Caco-2 (cell line): ENCODE data around the gene GRIK4. TPM values are rescaled to one million over a fixed set of nuclear protein-coding genes. Genes with fewer than 3 reads are reported as not detected.

Experiments used
- BruUV-seq: library from RNA; stranded (reverse); fragments of 400-500 nt; replicated peaks from 2 replicates; lab custom pipeline; 2021; lab: Mats Ljungman, UMichigan
- CTCF ChIA-PET: fragments of 300-600 bp; sonication (Branson Sonifier 250); formaldehyde crosslinking; loops from one replicate; lab custom pipeline; 2022; ENCODE audit warnings: antibody characterized with exemption; lab: Charles Lee
- POLR2A ChIA-PET: fragments of 300-600 bp; sonication (Branson Sonifier 250); formaldehyde crosslinking; loops from one replicate; lab custom pipeline; 2022; ENCODE audit warnings: antibody characterized with exemption; lab: Charles Lee
- DNase-seq, 2 experiments: peaks; one replicate each; pipeline versions ENCODE4 v3.0.0 to v3.0.0-alpha.2; 2020 to 2022
- H3K27me3 ChIP-seq: replicated peaks from 2 replicates; pipeline ENCODE4 v1.6.0; 2011; ENCODE audit warnings: low read length; ENCODE audit not compliant: control insufficient read depth, insufficient read depth
- H3K36me3 ChIP-seq: 2 replicates; pipeline ENCODE4 v1.5.1; 2011; ENCODE audit warnings: low read length; ENCODE audit not compliant: control insufficient read depth, insufficient read depth
- H3K4me1 ChIP-seq: fragments of 250-450 bp; sonication (Bioruptor Pico); 2 replicates; pipeline ENCODE4 v1.5.1; 2020; ENCODE audit warnings: mild to moderate bottlenecking
- H3K4me3 ChIP-seq: 2 replicates; pipeline ENCODE4 v1.5.1; 2011; ENCODE audit warnings: low read depth, mild to moderate bottlenecking, control low read depth, low read length
- H3K9me3 ChIP-seq: fragments of 250-450 bp; sonication (Bioruptor Pico); 2 replicates; pipeline ENCODE4 v1.5.1; 2020; ENCODE audit warnings: mild to moderate bottlenecking, moderate library complexity
- H3K27ac Mint-ChIP-seq: one replicate; pipeline ENCODE4 v1.8.0; 2022; ENCODE audit warnings: mixed read lengths; ENCODE audit not compliant: unreplicated experiment
- H3K27me3 Mint-ChIP-seq: one replicate; pipeline ENCODE4 v1.8.0; 2022; ENCODE audit warnings: mixed read lengths; ENCODE audit not compliant: insufficient read depth, unreplicated experiment
- H3K36me3 Mint-ChIP-seq: one replicate; pipeline ENCODE4 v1.8.0; 2022; ENCODE audit warnings: mild to moderate bottlenecking, mixed read lengths; ENCODE audit not compliant: insufficient read depth, unreplicated experiment
- H3K4me1 Mint-ChIP-seq: one replicate; pipeline ENCODE4 v1.8.0; 2022; ENCODE audit warnings: low read depth, mixed read lengths; ENCODE audit not compliant: unreplicated experiment
- H3K4me3 Mint-ChIP-seq: one replicate; pipeline ENCODE4 v1.8.0; 2022; ENCODE audit warnings: mild to moderate bottlenecking, moderate library complexity, mixed read lengths; ENCODE audit not compliant: unreplicated experiment
- H3K9me3 Mint-ChIP-seq: one replicate; pipeline ENCODE4 v1.8.0; 2022; ENCODE audit warnings: mixed read lengths; ENCODE audit not compliant: unreplicated experiment
- intact Hi-C: fragments of 100-400 bp; cut with micrococcal nuclease; formaldehyde crosslinking; loops from one replicate; pipeline ENCODE4 v1.10.0; 2022; ENCODE audit not compliant: unreplicated experiment
- total RNA-seq: library from RNA; stranded (reverse); gene quantifications from 2 replicates; pipeline ENCODE4 v1.2.3, GENCODE V29; 2022
- TF ChIP-seq, protein P1 (sequence below), 2 experiments: fragments of 200-600 bp in 1 of 2; IDR thresholded peaks; 1 replicate in 1 of 2; 2 replicates in 1 of 2; pipeline versions ENCODE4 v1.5.1 to v1.8.0; 2011 to 2022; ENCODE audit warnings: antibody characterized with exemption in 1 of 2, control low read depth in 1 of 2, inconsistent platforms in 1 of 2, low read depth in 1 of 2, low read length in 1 of 2, mild to moderate bottlenecking in 1 of 2, moderate library complexity in 1 of 2; ENCODE audit not compliant: insufficient read depth in 1 of 2, severe bottlenecking in 1 of 2, unreplicated experiment in 1 of 2

The GRIK4 gene
- total RNA-seq, 1 experiment from 2014 or later = 2.0 TPM

DNA sequence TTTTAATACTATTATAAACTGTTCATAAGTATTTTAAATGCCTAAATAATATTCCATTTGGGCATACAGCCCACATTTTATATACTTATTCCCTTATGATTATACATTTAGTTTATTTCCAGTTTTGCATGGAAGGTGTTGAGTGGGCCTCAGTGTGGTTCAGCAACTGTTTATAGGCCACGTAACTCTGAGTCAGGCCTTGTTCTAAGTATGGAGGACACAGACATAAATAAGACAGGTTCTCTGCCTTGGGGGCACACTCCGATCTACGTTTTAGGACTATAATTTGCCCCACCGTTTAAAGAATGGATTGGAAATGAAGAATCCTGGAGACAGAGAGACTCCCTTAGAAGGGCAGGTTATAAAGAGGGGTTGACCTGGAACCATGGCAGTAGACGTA, 300.2 kb downstream of the GRIK4 start:
- no peaks in the 10 kb centered on the region for H3K27me3 ChIP-seq
- Mint-ChIP-seq H3K9me3 (no peaks in the 10 kb centered on the region), H3K4me3 (no peak overlapping the region), H3K36me3 (peaks cover under 1% of the 10 kb centered on the region), H3K4me1 (peaks cover 13% of the 10 kb centered on the region), H3K27me3 (no peaks in the 10 kb centered on the region), H3K27ac (no peak overlapping the region)
- no peaks in the 10 kb centered on the region for H3K36me3 ChIP-seq
- TF ChIP-seq, protein P1, sequence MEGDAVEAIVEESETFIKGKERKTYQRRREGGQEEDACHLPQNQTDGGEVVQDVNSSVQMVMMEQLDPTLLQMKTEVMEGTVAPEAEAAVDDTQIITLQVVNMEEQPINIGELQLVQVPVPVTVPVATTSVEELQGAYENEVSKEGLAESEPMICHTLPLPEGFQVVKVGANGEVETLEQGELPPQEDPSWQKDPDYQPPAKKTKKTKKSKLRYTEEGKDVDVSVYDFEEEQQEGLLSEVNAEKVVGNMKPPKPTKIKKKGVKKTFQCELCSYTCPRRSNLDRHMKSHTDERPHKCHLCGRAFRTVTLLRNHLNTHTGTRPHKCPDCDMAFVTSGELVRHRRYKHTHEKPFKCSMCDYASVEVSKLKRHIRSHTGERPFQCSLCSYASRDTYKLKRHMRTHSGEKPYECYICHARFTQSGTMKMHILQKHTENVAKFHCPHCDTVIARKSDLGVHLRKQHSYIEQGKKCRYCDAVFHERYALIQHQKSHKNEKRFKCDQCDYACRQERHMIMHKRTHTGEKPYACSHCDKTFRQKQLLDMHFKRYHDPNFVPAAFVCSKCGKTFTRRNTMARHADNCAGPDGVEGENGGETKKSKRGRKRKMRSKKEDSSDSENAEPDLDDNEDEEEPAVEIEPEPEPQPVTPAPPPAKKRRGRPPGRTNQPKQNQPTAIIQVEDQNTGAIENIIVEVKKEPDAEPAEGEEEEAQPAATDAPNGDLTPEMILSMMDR (IDR thresholded peaks at IDR 0.05; ENCODE audit: insufficient read depth in 1 of 2, low read depth in 1 of 2, low read length in 1 of 2, severe bottlenecking in 1 of 2, unreplicated experiment in 1 of 2) = no peak
- CTCF ChIA-PET = no interaction called here
- DNase-seq = no peak
- intact Hi-C loops = no loop called here
- H3K4me3 ChIP-seq = no peak overlapping the region
- no peaks in the 10 kb centered on the region for H3K9me3 ChIP-seq
- POLR2A ChIA-PET = no interaction called here
- no TSS peak for BruUV-seq
- peaks cover 9% of the 10 kb centered on the region for H3K4me1 ChIP-seq

GRCh38 chr11:120814531-120815318, 303.2 kb downstream of the GRIK4 start:
- Histone ChIP-seq H3K36me3 (no peaks in the 10 kb centered on the region), H3K27me3 (peaks cover under 1% of the 10 kb centered on the region; the same call in 1 of the 2 replicates), H3K9me3 (no peaks in the 10 kb centered on the region), H3K4me1 (no peaks in the 10 kb centered on the region), H3K4me3 (no peak overlapping the region)
- Mint-ChIP-seq H3K27me3 (no peaks in the 10 kb centered on the region), H3K4me1 (no peaks in the 10 kb centered on the region), H3K4me3 (no peak overlapping the region), H3K9me3 (no peaks in the 10 kb centered on the region), H3K27ac (no peak overlapping the region), H3K36me3 (peaks cover 6% of the 10 kb centered on the region)
- TF ChIP-seq, protein P1 (IDR thresholded peaks at IDR 0.05; ENCODE audit: insufficient read depth in 1 of 2, low read depth in 1 of 2, low read length in 1 of 2, severe bottlenecking in 1 of 2, unreplicated experiment in 1 of 2) = no peak
- CTCF ChIA-PET = no interaction called here
- intact Hi-C loops = no loop called here
- no peak for DNase-seq
- no TSS peak for BruUV-seq
- POLR2A ChIA-PET = no interaction called here

GRCh38 chr11:120815319-120816100, 304.0 kb downstream of the GRIK4 start:
- Mint-ChIP-seq H3K36me3 (peaks cover 6% of the 10 kb centered on the region), H3K4me3 (no peak overlapping the region), H3K27ac (no peak overlapping the region), H3K27me3 (no peaks in the 10 kb centered on the region), H3K4me1 (no peaks in the 10 kb centered on the region), H3K9me3 (no peaks in the 10 kb centered on the region)
- POLR2A ChIA-PET = no interaction called here
- DNase-seq = no peak
- CTCF ChIA-PET = no interaction called here
- no peaks in the 10 kb centered on the region for H3K36me3 ChIP-seq
- H3K4me1 ChIP-seq = no peaks in the 10 kb centered on the region
- no TSS peak for BruUV-seq
- peaks cover 1% of the 10 kb centered on the region; the same call in 1 of the 2 replicates for H3K27me3 ChIP-seq
- H3K4me3 ChIP-seq = no peak overlapping the region
- intact Hi-C loops = no loop called here
- no peaks in the 10 kb centered on the region for H3K9me3 ChIP-seq
- TF ChIP-seq, protein P1 (IDR thresholded peaks at IDR 0.05; ENCODE audit: insufficient read depth in 1 of 2, low read depth in 1 of 2, low read length in 1 of 2, severe bottlenecking in 1 of 2, unreplicated experiment in 1 of 2) = no peak
